Panc1 (cell line): ENCODE results near the gene DCAF17. TPM values are rescaled to one million over a fixed set of nuclear protein-coding genes. Genes with fewer than 3 reads are reported as not detected.

ENCODE experiments used
- ATAC-seq: fragments of 200-7000 bp; cut with Tn5 transposase; 2 replicates; pipeline ENCODE4 v1.9.1; 2020; ENCODE audit warnings: mild to moderate bottlenecking, moderate library complexity
- Bru-seq: library from RNA; stranded (reverse); fragments of 400-500 nt; gene quantifications from one replicate; lab custom pipeline; 2021; lab: Mats Ljungman, UMichigan
- BruChase-seq, 2 experiments: library from RNA; stranded (reverse); fragments of 400-500 nt; gene quantifications; one replicate each; lab custom pipeline; 2021; lab: Mats Ljungman, UMichigan
- BruUV-seq: library from RNA; stranded (reverse); fragments of 400-500 nt; replicated peaks from 2 replicates; lab custom pipeline; 2021; lab: Mats Ljungman, UMichigan
- CTCF ChIA-PET: fragments of 300-600 bp; sonication (Branson Sonifier 250); formaldehyde crosslinking; loops from one replicate; lab custom pipeline; 2022; ENCODE audit warnings: antibody characterized with exemption; lab: Charles Lee
- POLR2A ChIA-PET: fragments of 300-600 bp; sonication (Branson Sonifier 250); formaldehyde crosslinking; loops from one replicate; lab custom pipeline; 2022; ENCODE audit warnings: antibody characterized with exemption; lab: Charles Lee
- DNase-seq: peaks from one replicate; pipeline ENCODE4 v3.0.0-alpha.2; 2010; ENCODE audit warnings: low read depth, low spot score
- H3K27ac ChIP-seq: 2 replicates; pipeline ENCODE4 v1.5.1; 2011; ENCODE audit warnings: mild to moderate bottlenecking, low read length, inconsistent platforms
- H3K27me3 ChIP-seq: fragments of 200-500 bp; sonication (Bioruptor generic); 2 replicates; pipeline ENCODE4 v1.6.0; 2014; ENCODE audit warnings: low read length, inconsistent platforms; ENCODE audit not compliant: control insufficient read depth, insufficient read depth
- H3K36me3 ChIP-seq: fragments of 200-500 bp; sonication (Bioruptor generic); 2 replicates; pipeline ENCODE4 v1.5.1; 2014; ENCODE audit warnings: inconsistent platforms, mild to moderate bottlenecking, low read length, moderate library complexity; ENCODE audit not compliant: control insufficient read depth, insufficient read depth
- H3K4me1 ChIP-seq: 2 replicates; pipeline ENCODE4 v1.5.1; 2011; ENCODE audit warnings: inconsistent platforms, mild to moderate bottlenecking, low read length, moderate library complexity; ENCODE audit not compliant: control insufficient read depth, insufficient read depth
- H3K4me3 ChIP-seq, 2 experiments: 2 replicates each; pipeline ENCODE4 v1.5.1; 2011 to 2012; ENCODE audit warnings: low read depth in 2 of 2, low read length in 2 of 2, mild to moderate bottlenecking in 2 of 2, inconsistent platforms in 1 of 2, moderate library complexity in 1 of 2
- H3K9me3 ChIP-seq: fragments of 200-500 bp; sonication (Bioruptor generic); 2 replicates; pipeline ENCODE4 v1.5.1; 2014; ENCODE audit warnings: low read depth, mild to moderate bottlenecking, inconsistent platforms, low read length, moderate library complexity; ENCODE audit not compliant: control insufficient read depth, insufficient read depth
- CTCF ChIP-seq: fragments of 450-650 bp; IDR thresholded peaks from 2 replicates; pipeline ENCODE4 v1.5.1; 2017; ENCODE audit warnings: mild to moderate bottlenecking
- POLR2AphosphoS5 ChIP-seq: IDR thresholded peaks from 2 replicates; pipeline ENCODE4 v1.6.1; 2012; ENCODE audit warnings: mild to moderate bottlenecking, low read depth, low read length, moderate library complexity
- REST ChIP-seq, 2 experiments: IDR thresholded peaks; 2 replicates each; pipeline ENCODE4 v1.6.1; 2011 to 2012; ENCODE audit warnings: low read depth in 2 of 2, control low read depth in 1 of 2, low read length in 1 of 2, mild to moderate bottlenecking in 1 of 2, moderate library complexity in 1 of 2; ENCODE audit not compliant: insufficient read depth in 1 of 2
- SIN3A ChIP-seq: IDR thresholded peaks from 2 replicates; pipeline ENCODE4 v1.6.1; 2012; ENCODE audit warnings: low read depth, mild to moderate bottlenecking, low read length, moderate library complexity, borderline replicate concordance; ENCODE audit not compliant: insufficient read depth
- TCF7L2 ChIP-seq: IDR thresholded peaks from 2 replicates; pipeline ENCODE4 v1.6.1; 2011; ENCODE audit warnings: mild to moderate bottlenecking, low read depth, low read length, inconsistent platforms
- in situ Hi-C: cut with HindIII; loops from 2 replicates; pipeline ENCODE4 v1.10.0; 2016; ENCODE audit warnings: low sequenced_read_pairs, low pct_unique_long_range_greater_than_20kb
- intact Hi-C: fragments of 100-400 bp; cut with micrococcal nuclease; formaldehyde crosslinking; loops from one replicate; pipeline ENCODE4 v1.10.0; 2022; ENCODE audit not compliant: unreplicated experiment
- long read RNA-seq: library from polyadenylated mRNA; unstranded; transcript quantifications from one replicate; pipeline ENCODE4 v2.0.0, GENCODE V29; 2021; ENCODE audit not compliant: unreplicated experiment
- polyA plus RNA-seq: library from polyadenylated mRNA; unstranded; fragments of >200 nt; gene quantifications from one replicate; pipeline ENCODE4 v1.2.1, GENCODE V29; 2012; ENCODE audit warnings: missing spikeins; ENCODE audit not compliant: insufficient read length
- total RNA-seq: library from RNA; stranded (reverse); gene quantifications from one replicate; pipeline ENCODE4 v1.2.1, GENCODE V29; 2021; ENCODE audit not compliant: unreplicated experiment

DCAF17 gene
- total RNA-seq (19.0 TPM), Bru-seq, nascent RNA (percentile 78 among the genes with signal in this experiment), BruChase-seq, experiment 1, labeled RNA remaining after a 2-hour chase (percentile 87 among the genes with signal in this experiment), BruChase-seq, experiment 2, labeled RNA remaining after a 6-hour chase (percentile 82 among the genes with signal in this experiment)
- 5.7 TPM for polyA plus RNA-seq
- long read RNA-seq, full-length matches to known transcripts = 6 of 27 reads
- long read RNA-seq, partial matches to known transcripts = 5 of 27 reads
- long read RNA-seq, other reads (novel, unspliced or antisense) = 16 of 27 reads

- ATAC-seq (peak; percentile 98), DNase-seq (peak; percentile 81)
- Histone ChIP-seq H3K9me3 (peaks cover 7% of the 10 kb centered on the region; the same call in 1 of the 2 replicates), H3K4me3 (peak within 1 kb of the TSS; percentile 95), H3K27ac (peak within 1 kb of the TSS; percentile 96), H3K27me3 (no peaks in the 10 kb centered on the region), H3K36me3 (peaks cover 4% of the 10 kb centered on the region; the same call in 1 of the 2 replicates), H3K4me1 (peaks cover 10% of the 10 kb centered on the region)
- intact Hi-C loops = loop anchor here (5.0 kb wide), 2 partner anchors 447 to 462 kb away; no protein-coding TSS in a partner anchor
- ChIA-PET CTCF (interaction anchor here (0.6 kb wide), 1 partner anchor 112 kb away, joined by 11 read pairs; no protein-coding TSS in a partner anchor), POLR2A (interaction anchor here (0.6 kb wide), 1 partner anchor 504 kb away, joined by 3 read pairs; no protein-coding TSS in a partner anchor)
- TF ChIP-seq CTCF (peak; percentile 38; the same call in 1 of the 2 replicates), POLR2AphosphoS5 (peak; percentile 65; the same call in 1 of the 2 replicates), REST (IDR thresholded peaks at IDR 0.05; ENCODE audit: insufficient read depth in 1 of 2, low read depth in 2 of 2, low read length in 1 of 2) (no peak), SIN3A (peak; percentile 32; the same call in 1 of the 2 replicates), TCF7L2 (no peak)
- in situ Hi-C loops = no loop called here
- no TSS peak for BruUV-seq
Measured at GRCh38 chr2:171434013-171434989, at the start of gene DCAF17. Gene DCAF17 (plus strand): TSS chr2:171434226. CDS start chr2:171434578, 352 bp downstream.

GRCh38 chr2:171386627-171387026 is 47.4 kb upstream of the DCAF17 start:
- ChIA-PET CTCF (interaction anchor here (0.7 to 1.0 kb wide), 3 partner anchors 29 to 411 kb away, joined by 3 to 4 read pairs (median 4); no protein-coding TSS in a partner anchor), POLR2A (no interaction called here)
- ATAC-seq (no peak), DNase-seq (no peak)
- Histone ChIP-seq H3K4me3 (no peak overlapping the region), H3K36me3 (no peaks in the 10 kb centered on the region), H3K27me3 (no peaks in the 10 kb centered on the region), H3K27ac (no peak overlapping the region), H3K4me1 (peaks cover 3% of the 10 kb centered on the region), H3K9me3 (no peaks in the 10 kb centered on the region)
- intact Hi-C loops = no loop called here
- in situ Hi-C loops = no loop called here
- TF ChIP-seq SIN3A (no peak), TCF7L2 (no peak), CTCF (no peak), POLR2AphosphoS5 (no peak), REST (IDR thresholded peaks at IDR 0.05; ENCODE audit: insufficient read depth in 1 of 2, low read depth in 2 of 2, low read length in 1 of 2) (no peak)
- no TSS peak for BruUV-seq
